ENCODE data around the gene ANTXR1.
"Not testable (repeated sequence)": the region's sequence is repeated elsewhere in the genome, so short reads cannot be mapped to it uniquely, and the experiment has no call there.

Gene ANTXR1

GRCh38 chr2:69211048-69211447 lies 198.1 kb downstream of the ANTXR1 start:
- DNase-seq (ENCODE audit: low spot score): no peak

GRCh38 chr2:69211686-69212085 lies 198.7 kb downstream of the ANTXR1 start:
- DNase-seq (ENCODE audit: low spot score): no peak

- DNase-seq (ENCODE audit: low spot score): no peak
Measured at GRCh38 chr2:69212238-69213028, 199.5 kb downstream of the ANTXR1 start.

- DNase-seq (ENCODE audit: low spot score): no peak
Measured at GRCh38 chr2:69213201-69213600, 200.2 kb downstream of the ANTXR1 start.

- no peak for DNase-seq (ENCODE audit: low spot score)
Measured at GRCh38 chr2:69213782-69214181, 200.8 kb downstream of the ANTXR1 start.

GRCh38 chr2:69214898-69215297 lies 201.9 kb downstream of the ANTXR1 start:
- DNase-seq (ENCODE audit: low spot score): peak; percentile 58

- no peak for DNase-seq (ENCODE audit: low spot score)
Measured at GRCh38 chr2:69216535-69217332, 203.8 kb downstream of the ANTXR1 start.

- DNase-seq (ENCODE audit: low spot score): no peak
Measured at GRCh38 chr2:69217333-69218080, 204.5 kb downstream of the ANTXR1 start.

- no peak for DNase-seq (ENCODE audit: low spot score)
Measured at GRCh38 chr2:69221512-69221911, 208.5 kb downstream of the ANTXR1 start.

GRCh38 chr2:69221960-69222751 lies 209.2 kb downstream of the ANTXR1 start:
- DNase-seq (ENCODE audit: low spot score): no peak

GRCh38 chr2:69222953-69223658 lies 210.1 kb downstream of the ANTXR1 start:
- no peak for DNase-seq (ENCODE audit: low spot score)

GRCh38 chr2:69223759-69224511 lies 211.0 kb downstream of the ANTXR1 start:
- no peak for DNase-seq (ENCODE audit: low spot score)

GRCh38 chr2:69224512-69224837 lies 211.5 kb downstream of the ANTXR1 start:
- no peak for DNase-seq (ENCODE audit: low spot score)

GRCh38 chr2:69225933-69226332 lies 213.0 kb downstream of the ANTXR1 start:
- no peak for DNase-seq (ENCODE audit: low spot score)

- no peak for DNase-seq (ENCODE audit: low spot score)
Measured at GRCh38 chr2:69226903-69227302, 213.9 kb downstream of the ANTXR1 start.

GRCh38 chr2:69227716-69228115 lies 214.7 kb downstream of the ANTXR1 start:
- DNase-seq (ENCODE audit: low spot score): no peak

- not testable (repeated sequence) for DNase-seq (ENCODE audit: low spot score)
Measured at GRCh38 chr2:69230946-69231345, 218.0 kb downstream of the ANTXR1 start.

- DNase-seq (ENCODE audit: low spot score): no peak
Measured at GRCh38 chr2:69231612-69232277, 218.8 kb downstream of the ANTXR1 start.

GRCh38 chr2:69235835-69236234 lies 222.9 kb downstream of the ANTXR1 start:
- not testable (repeated sequence) for DNase-seq (ENCODE audit: low spot score)

Data from Ammon's horn (tissue), 1 donor.